ENCODE results near the gene NETO1. TPM values are rescaled to one million over a fixed set of nuclear protein-coding genes. Genes with fewer than 3 reads are reported as not detected.
A peak's percentile ranks its signal among the peaks of the same experiment; 100 is the strongest.

Gene NETO1
- total and polyA plus RNA-seq, 2 of the 13 experiments (the other 11 are each of a cell fraction or from before 2014, with no cell fraction given), result not detected

DNA sequence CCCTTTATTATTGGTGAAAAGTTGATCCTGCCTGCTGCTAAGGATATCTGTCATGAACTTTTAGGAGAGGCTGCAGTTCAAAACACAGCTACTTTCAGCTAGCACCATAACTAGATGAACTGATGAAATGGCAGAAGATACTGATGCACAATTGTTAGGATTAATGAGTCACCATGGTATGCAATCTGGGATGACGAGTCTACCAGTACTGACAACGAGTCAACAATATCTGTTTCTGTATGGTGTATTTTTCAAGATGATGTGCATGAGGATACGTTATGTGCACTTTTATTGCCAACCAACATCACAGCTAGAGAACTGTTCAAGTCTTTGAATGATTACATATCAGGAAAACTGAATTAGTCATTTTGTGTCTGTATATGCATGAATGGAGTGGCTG, 68.7 kb downstream of the NETO1 start:
- no peak for FAIRE-seq
- H3K9me3 ChIP-seq (ENCODE audit: low read length), result no peaks in the 10 kb centered on the region
- 0% methylated on average over 3 of the region's 3 CpGs for WGBS (ENCODE audit: low lambda C conversion rate)

DNA sequence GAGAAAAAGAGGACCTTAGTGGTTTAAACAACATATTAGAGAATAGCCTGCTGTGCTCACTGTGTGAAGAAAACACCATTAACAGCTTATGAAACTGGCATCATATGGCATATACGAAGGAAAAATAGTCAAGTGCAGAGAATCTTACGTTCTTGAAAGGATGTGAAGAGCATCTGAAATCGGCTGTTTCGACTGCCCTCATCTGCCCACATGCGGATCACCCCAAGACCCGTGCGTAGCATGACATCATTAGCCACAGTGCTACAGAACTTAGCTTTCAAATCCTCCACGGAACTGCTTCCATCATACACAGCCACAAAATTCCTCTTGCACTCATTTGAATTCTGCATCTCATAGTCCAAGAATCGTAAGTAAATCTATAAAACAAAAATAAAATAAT, 84.3 kb downstream of the NETO1 start:
- Histone ChIP-seq H3K4me2 (ENCODE audit: low read depth, low read length) (no peak overlapping the region), H3K9ac (ENCODE audit: insufficient read depth, low read depth, low read length) (no peak overlapping the region), H2AFZ (ENCODE audit: low read length) (no peak overlapping the region), H3K36me3 (replicated peaks in 1 of 2; ENCODE audit: control insufficient read depth in 1 of 2, insufficient read depth in 2 of 2, low read length in 2 of 2) (no peaks in the 10 kb centered on the region), H3K27me3 (ENCODE audit: control insufficient read depth in 1 of 2, insufficient read depth in 2 of 2, low read length in 2 of 2) (no peaks in the 10 kb centered on the region), H3K4me1 (ENCODE audit: insufficient read depth, low read length) (no peaks in the 10 kb centered on the region), H3K4me3 (replicated peaks in 1 of 3; ENCODE audit: insufficient read depth in 1 of 3, low read depth in 2 of 3, low read length in 3 of 3) (no peak overlapping the region), H3K9me3 (ENCODE audit: low read length) (no peaks in the 10 kb centered on the region), H3K79me2 (ENCODE audit: insufficient read depth, low read length) (no peaks in the 10 kb centered on the region), H4K20me1 (ENCODE audit: insufficient read depth, low read length) (no peaks in the 10 kb centered on the region), H3K27ac (ENCODE audit: extremely low read length, insufficient read depth, low read length) (no peak overlapping the region)
- ChIA-PET CTCF (ENCODE audit: low intra/inter-chr PET ratio, low total read pairs) (no interaction called here), POLR2A (no interaction called here)
- 2% methylated on average over 9 of the region's 9 CpGs for WGBS (ENCODE audit: low lambda C conversion rate)
- no peak for DNase-seq (ENCODE audit: low spot score)
- BruUV-seq (replicated peaks), result no TSS peak
- ATAC-seq, result no peak
- in situ Hi-C loops (cut with HindIII; ENCODE audit: extremely low pct_ligation_motif_present, low pct_unique_long_range_greater_than_20kb), result no loop called here
- no peak for FAIRE-seq
- intact Hi-C loops (cut with micrococcal nuclease; ENCODE audit: unreplicated experiment), result no loop called here
- TF ChIP-seq ELF3 (CRISPR knock-in tag; IDR thresholded peaks at IDR 0.05) (no peak), RNF2 (conservative IDR thresholded peaks at IDR 0.05; ENCODE audit: low read depth) (no peak), HNRNPLL (IDR thresholded peaks at IDR 0.05; ENCODE audit: low read depth, low read length, poor library complexity, severe bottlenecking) (no peak), ZNF296 (CRISPR knock-in tag; conservative IDR thresholded peaks at IDR 0.05) (no peak), ZNF496 (CRISPR knock-in tag; IDR thresholded peaks at IDR 0.05; ENCODE audit: insufficient replicate concordance) (no peak), ZFP36 (IDR thresholded peaks at IDR 0.05; ENCODE audit: borderline replicate concordance, low read depth, low read length, partially characterized antibody) (no peak), NFKBIZ (CRISPR knock-in tag; IDR thresholded peaks at IDR 0.05) (no peak), CERS6 (CRISPR knock-in tag; IDR thresholded peaks at IDR 0.05) (no peak), FOSL2 (CRISPR knock-in tag; IDR thresholded peaks at IDR 0.05) (no peak), MLLT10 (CRISPR knock-in tag; IDR thresholded peaks at IDR 0.05) (no peak), ZNF280B (CRISPR knock-in tag; IDR thresholded peaks at IDR 0.05; ENCODE audit: borderline replicate concordance) (no peak), ZNF33B (CRISPR knock-in tag; IDR thresholded peaks at IDR 0.05) (no peak), ZNF432 (CRISPR knock-in tag; IDR thresholded peaks at IDR 0.05; ENCODE audit: borderline replicate concordance) (no peak)
- TF ChIP-seq, protein P1, sequence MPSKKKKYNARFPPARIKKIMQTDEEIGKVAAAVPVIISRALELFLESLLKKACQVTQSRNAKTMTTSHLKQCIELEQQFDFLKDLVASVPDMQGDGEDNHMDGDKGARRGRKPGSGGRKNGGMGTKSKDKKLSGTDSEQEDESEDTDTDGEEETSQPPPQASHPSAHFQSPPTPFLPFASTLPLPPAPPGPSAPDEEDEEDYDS (CRISPR knock-in tag; IDR thresholded peaks at IDR 0.05), result no peak
- TF ChIP-seq, protein P2, sequence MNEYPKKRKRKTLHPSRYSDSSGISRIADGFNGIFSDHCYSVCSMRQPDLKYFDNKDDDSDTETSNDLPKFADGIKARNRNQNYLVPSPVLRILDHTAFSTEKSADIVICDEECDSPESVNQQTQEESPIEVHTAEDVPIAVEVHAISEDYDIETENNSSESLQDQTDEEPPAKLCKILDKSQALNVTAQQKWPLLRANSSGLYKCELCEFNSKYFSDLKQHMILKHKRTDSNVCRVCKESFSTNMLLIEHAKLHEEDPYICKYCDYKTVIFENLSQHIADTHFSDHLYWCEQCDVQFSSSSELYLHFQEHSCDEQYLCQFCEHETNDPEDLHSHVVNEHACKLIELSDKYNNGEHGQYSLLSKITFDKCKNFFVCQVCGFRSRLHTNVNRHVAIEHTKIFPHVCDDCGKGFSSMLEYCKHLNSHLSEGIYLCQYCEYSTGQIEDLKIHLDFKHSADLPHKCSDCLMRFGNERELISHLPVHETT (CRISPR knock-in tag; conservative IDR thresholded peaks at IDR 0.05), result no peak

More for the DNA sequence above, 68.7 kb downstream of the NETO1 start:
- Histone ChIP-seq H3K4me1 (ENCODE audit: insufficient read depth, low read length) (no peaks in the 10 kb centered on the region), H3K4me2 (ENCODE audit: low read depth, low read length) (no peak overlapping the region), H3K4me3 (replicated peaks in 1 of 3; ENCODE audit: insufficient read depth in 1 of 3, low read depth in 2 of 3, low read length in 3 of 3) (no peak overlapping the region), H3K27me3 (ENCODE audit: control insufficient read depth in 1 of 2, insufficient read depth in 2 of 2, low read length in 2 of 2) (no peaks in the 10 kb centered on the region), H3K9ac (ENCODE audit: insufficient read depth, low read depth, low read length) (no peak overlapping the region), H3K27ac (ENCODE audit: extremely low read length, insufficient read depth, low read length) (no peak overlapping the region), H2AFZ (ENCODE audit: low read length) (no peak overlapping the region), H4K20me1 (ENCODE audit: insufficient read depth, low read length) (no peaks in the 10 kb centered on the region), H3K36me3 (replicated peaks in 1 of 2; ENCODE audit: control insufficient read depth in 1 of 2, insufficient read depth in 2 of 2, low read length in 2 of 2) (no peaks in the 10 kb centered on the region), H3K79me2 (ENCODE audit: insufficient read depth, low read length) (no peaks in the 10 kb centered on the region)
- no TSS peak for BruUV-seq (replicated peaks)
- in situ Hi-C loops (cut with HindIII; ENCODE audit: extremely low pct_ligation_motif_present, low pct_unique_long_range_greater_than_20kb) (no loop called here), intact Hi-C loops (cut with micrococcal nuclease; ENCODE audit: unreplicated experiment) (no loop called here)
- TF ChIP-seq ZNF17 (CRISPR knock-in tag; IDR thresholded peaks at IDR 0.05) (no peak), SALL1 (CRISPR knock-in tag; IDR thresholded peaks at IDR 0.05) (no peak), CREB1 (IDR thresholded peaks at IDR 0.05) (0 out of 2 replicates have a peak, but pooled peaks have one; percentile 21), CREB1 (CRISPR knock-in tag; IDR thresholded peaks at IDR 0.05) (no peak)
- CTCF ChIA-PET (ENCODE audit: low intra/inter-chr PET ratio, low total read pairs), result no interaction called here
- DNase-seq (ENCODE audit: low spot score), result no peak
- no peak for ATAC-seq
- POLR2A ChIA-PET, result no interaction called here

All from HepG2 (cell line).